Activated naive CD4-positive, alpha-beta T cell (primary cell): Measurements from ENCODE around the gene SRGAP1.

ENCODE experiments used
- DNase-seq, 4 experiments: peaks; one replicate each; lab custom pipeline; 2025; lab: John Stamatoyannopoulos, UW

The SRGAP1 gene

DNA sequence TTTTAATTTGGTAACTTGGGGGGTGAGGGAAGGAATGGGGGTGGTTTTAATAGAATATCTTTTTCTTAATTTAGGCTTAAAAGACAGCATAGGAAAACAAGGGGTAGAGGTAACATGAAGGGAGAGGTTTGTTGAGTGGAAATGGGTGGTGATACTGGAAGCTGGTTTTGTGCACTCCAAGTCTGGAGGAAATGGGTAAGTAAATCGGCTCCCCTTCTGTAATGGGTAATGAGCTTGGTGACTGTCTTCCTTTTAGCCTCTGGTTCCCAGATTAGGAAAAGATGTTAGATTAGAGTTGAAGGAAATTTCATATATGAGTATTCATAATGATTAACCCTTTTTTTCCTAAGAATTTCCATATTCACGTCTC is 122.1 kb downstream of the SRGAP1 start:
- DNase-seq = no peak

DNA sequence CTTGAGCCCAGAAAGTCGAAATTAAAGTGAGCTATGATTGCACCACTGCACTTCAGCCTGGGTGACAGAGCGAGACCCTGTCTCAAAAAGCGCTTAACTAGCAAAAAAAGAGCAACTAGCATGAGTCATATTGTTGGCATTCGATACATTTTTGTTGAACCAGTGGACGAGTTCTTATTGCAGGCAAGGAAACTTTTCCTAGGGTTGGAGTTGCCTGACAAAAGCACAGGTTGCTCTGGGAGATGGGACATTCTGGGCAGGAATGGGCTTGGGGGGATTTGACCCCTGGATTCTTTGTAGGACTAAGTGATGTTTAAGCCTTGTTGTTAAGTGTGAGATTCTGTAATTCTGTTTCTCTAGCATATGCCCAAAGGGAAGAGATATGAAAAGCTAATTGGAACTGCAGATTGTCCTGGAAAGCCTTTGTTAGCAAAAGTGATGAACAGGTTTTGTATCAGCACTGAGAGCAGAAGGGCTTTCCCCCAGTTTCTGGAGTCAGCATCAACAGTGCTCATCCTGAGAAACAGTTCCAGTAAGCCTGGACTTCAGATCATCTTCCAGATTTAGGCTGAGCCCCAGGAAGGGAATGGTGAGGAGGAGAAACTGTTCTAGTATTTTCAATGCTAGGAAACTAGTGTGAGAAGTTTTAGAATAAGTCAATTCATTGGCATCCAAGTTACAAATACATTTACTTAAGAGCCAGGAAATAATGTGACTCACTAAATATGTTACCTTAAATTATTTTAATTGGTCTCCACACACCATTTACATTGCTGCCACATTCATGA is 123.1 kb downstream of the SRGAP1 start:
- DNase-seq = no peak

DNA sequence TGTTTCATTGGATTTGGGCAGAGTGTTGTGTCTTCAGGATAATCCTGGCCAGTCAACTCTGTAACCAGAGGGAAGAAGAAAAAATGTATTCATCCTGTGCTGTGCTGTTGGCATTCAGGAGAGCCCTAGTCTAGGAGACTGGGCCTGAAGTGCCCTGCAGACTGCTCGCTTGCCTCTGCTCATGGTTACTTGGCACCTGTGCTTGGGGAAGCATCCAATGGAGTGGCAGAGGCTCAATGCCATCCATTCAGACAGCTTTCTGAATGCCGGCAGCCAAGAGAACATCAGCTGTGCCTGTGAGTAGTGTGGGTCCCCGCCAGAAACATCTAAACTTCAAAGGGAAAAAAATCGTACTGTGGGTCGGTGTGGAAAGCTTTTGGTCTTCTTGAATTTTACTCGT is 124.2 kb downstream of the SRGAP1 start:
- no peak for DNase-seq

DNA sequence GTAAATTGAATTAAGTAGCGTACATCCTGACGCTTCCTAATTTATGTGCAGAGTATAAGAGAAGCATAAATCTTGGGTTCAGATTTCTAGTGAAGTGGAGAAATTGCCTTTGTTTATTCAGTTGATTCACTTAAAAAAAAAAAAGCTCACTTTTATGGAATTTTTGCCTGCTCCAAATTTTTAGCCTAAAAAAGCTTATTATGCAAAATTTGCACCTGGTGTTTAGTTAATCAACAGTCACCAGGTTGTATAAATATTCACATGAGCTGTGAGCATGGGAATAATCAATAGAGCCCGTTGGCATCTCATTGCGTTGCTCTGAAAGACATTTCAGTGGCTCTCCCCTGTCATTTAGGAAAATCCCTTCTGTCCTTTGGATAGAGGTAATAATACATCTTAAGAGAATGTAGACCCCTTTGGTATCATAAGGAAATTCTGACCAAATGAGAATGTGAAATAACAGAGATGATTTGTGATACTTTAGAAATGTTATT is 132.4 kb downstream of the SRGAP1 start:
- DNase-seq = no peak

DNA sequence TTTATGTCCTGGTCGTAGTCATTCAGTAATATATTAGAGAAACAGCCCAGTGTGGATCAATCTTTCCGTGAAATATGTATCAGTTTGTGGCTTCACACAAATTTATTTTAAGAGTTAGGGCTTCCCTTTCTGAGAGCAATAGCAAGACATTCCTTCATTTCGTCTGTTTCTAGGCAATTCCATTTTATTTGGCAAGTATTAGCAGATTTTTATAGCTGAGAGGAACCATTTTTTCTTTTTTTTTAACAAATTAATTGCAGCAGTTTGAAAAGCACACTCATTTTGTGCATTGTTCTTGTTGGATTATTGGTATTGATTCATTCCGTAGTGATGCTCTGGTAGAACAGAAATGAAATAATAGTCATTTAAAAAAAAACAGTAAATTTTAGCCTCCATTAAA is 132.9 kb downstream of the SRGAP1 start:
- DNase-seq = no peak

DNA sequence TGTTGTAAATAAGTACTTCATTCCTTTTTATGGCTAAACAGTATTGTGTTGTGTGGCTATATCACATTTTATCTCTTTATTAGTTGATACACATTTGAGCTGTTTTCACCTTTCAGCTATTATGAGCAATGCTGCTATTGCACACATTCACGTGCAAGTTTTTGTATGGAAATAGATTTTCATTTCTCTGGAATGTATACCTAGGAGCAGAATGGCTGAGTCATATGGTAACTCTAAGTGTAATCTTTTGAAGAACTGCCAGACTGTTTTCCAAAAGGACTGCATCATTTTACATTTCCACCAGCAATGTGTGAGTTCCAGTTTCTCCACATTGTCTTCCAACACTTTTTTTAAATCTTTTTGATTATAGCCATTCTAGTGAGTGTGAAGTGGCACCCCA is 134.0 kb downstream of the SRGAP1 start:
- no peak for DNase-seq

DNA sequence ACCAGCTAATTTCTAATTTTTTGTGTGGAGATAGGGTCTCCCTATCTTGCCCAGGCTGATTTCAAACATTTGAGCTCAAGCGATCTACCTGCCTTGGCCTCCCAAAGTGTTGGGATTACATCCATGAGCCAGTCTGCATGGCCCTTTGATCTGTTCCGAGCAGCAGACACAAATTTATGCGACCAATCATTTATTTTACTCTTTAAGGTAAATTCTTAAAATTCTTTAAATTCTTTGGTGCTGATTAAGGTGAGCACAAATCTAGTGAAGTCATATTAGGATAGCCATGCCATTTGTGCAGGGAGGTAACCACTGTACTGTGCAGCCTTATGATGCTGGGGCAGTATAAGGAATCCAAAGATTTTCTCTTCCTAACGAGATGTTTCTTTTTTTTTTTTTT is 135.7 kb downstream of the SRGAP1 start:
- no peak for DNase-seq

DNA sequence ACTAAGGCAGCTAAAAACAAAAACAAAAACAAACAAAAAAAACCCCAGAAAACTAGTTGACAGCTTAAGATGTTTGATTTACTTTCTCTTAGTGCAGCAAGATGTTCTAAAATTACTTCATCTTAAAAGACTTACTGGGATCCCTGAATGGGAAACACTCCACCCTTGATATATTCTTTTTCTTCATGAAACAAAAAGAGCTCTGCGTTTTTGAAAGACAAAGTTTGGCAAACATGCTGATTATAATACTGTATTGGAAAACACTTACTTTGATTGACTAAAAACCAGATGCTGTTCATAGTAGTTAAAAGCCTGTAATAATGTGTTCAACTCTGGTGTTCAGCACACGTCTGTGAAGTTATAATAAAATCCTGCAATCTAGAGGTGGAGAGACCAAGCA is 136.8 kb downstream of the SRGAP1 start:
- no peak for DNase-seq

DNA sequence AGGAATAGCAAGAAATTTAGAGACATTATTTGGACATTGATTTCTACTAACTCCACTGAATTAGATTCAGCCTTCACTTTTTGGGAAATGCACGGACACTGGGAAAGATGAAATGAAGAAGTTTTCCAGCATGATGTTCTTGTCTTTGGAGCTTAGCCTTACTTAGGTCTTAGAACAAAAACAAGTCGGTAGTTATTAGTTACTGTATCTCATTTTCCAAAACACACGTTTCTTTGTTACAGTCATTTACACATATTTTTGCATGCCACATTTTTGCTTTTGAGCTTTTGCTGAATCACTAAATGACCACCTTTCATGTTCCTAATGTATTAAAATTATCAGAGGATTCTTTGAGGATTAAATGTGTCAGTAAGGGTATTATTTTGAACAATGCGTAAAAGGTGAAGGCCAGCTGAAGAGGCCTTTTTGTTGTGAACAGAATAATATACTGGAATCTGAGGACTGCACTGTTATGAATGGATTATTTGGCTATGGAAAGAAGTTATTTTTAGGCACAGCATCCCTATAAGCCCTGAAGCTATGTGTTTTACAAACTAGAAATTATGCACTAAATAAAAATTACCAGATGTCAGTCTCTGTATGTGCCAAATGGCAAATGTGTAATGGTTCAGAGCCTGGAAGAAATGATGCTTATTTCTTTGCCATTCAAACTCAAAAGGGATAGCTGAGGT is 138.2 kb downstream of the SRGAP1 start:
- no peak for DNase-seq

DNA sequence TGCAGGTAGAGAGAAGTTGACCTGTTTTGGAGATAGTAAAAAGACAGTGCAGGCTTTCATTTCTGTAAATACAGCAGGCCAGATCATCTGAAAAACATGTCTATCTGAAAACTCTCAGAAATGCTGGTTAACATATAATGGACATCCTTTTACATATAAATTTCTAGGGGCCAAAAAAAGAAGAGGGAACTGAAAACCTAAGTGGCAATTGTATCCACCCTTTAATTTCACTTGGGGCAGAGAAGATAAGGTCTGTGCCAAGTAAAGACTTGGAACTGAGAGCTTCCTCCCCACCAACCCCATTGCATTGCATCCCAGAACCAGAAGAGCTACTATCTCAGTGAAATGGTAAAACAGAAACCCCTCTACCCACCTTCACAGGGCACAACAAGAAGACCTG is 141.0 kb downstream of the SRGAP1 start:
- DNase-seq = no peak

DNA sequence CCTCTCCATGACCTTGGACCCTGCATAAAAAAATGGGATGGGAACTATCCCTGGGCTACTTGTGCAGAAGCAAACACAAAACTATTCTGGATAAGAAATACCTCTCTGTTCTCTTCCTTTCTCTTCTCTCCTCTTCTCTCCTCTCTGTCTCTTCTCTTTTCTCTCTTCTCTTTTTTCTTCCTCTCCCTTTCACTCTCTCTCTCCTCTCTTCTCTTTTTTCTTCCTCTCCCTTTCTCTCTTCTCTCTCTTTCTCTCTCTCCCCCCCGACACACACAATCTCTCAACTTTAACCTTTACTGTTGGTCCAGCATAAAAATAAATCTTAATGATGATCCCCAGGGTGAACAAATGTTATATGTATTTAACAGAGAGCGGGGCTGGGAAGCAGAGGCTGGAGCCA is 141.4 kb downstream of the SRGAP1 start:
- no peak for DNase-seq

DNA sequence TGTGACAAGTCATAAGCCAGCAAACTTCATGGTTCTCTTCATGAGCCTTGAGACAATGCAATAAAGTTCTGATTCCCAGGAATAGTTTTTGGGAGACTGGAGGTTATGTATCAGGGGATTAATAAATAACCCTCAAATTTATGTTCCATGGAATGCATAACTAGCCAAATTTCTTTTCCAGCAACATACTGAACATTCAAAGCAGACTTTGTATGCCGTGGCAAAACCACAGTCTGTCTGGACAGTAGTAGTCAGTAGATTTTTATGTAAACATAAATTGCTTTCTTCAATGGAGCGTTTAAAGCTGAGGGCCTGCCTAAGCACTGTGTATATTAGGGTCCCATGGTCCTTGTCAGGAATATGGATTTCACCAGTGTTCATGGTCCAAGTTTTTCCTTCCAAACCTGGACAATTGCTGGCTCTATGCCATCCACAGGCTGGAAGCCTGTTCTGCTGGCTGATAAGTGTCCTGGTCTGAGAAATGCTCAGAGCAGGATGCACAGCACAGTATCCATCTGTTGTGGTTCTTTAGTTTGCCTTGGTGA is 144.9 kb downstream of the SRGAP1 start:
- DNase-seq = no peak

DNA sequence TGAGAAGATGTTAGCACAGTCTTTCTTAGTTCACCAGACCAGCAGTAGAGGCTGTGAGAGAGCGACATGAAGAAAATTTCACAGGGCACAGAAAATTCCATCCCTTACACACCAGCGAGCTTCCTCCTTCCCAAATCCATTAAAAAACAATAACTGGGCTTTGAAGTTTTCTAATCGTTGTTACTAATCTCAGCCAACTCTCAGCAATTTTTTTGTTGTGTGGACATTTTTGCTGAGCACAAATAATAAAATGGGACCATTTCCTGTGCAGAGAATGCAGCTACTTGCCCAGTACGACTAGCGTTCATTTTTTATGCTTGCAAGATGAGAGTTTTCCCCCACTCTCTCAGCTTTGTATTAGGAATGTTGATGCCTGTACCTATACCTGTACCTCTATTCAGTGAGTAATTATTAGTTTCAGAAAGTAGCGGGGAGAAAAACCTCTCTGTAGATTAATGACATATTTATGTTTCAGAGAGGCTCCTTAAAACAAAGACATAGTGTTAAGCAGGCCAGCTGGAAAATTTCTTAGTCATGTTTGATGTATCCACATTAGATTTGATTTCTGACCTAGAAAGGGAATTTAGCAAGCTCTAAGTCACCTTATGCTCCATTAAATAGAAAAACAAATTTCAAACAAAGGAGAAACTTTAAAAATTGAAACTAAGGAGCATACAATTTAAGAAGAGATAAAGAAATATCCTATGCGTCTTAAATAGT is 146.5 kb downstream of the SRGAP1 start:
- no peak for DNase-seq

DNA sequence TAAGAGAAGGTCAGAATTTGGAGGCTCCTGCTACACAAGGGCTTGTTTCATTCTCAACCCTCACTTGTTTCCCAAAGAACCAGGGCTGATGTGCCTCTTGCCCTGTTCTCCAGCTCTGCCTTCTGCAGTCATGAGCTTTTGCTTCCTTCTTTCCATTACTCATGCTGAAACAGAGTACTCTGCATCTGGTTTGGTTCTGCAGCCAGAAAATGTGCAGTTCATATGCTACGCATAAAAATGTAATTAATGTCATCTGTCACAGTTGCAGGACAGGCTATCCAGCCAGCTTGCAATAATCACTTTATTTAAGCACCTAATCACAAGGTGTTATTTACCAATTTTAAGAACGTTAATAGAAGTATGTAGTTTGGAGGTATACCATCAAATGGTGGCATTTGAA is 150.2 kb downstream of the SRGAP1 start:
- DNase-seq = no peak

DNA sequence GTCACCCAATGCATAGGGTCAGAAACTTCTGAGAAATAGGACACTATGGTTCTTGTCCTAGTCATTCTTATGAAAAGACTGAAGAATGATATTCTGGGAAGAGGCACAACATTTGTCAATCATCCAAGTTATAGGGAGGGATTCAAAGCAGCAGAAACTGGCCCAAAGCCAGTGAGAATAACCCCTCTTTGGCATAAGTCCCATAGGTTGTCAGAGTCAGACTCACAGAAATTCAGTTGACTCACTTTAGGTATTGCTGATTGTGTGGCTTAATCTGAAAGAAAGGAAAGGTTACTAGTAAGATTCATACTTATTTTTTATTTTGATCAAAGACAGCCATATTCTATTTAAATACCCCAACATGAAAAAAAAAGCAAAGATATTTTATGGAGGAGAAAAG is 151.0 kb downstream of the SRGAP1 start:
- DNase-seq = no peak

DNA sequence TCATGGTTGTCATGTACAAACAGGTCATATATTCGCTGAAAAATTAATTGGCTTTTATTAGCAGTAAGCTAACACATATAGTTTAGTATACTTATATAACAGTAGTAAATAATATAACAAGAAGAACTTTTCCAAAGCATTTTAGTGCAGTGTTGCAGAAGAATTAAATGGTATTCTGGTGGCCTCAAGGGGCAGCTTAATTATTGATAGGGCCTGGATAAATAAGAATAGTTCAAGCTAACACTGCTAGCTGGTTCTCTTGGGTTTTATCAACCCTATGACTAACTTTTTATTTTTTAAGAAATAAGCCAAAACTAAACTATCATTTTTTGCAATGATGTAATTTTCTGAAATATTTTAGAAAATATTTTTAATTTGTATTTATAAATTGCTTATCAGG is 152.1 kb downstream of the SRGAP1 start:
- DNase-seq = no peak

DNA sequence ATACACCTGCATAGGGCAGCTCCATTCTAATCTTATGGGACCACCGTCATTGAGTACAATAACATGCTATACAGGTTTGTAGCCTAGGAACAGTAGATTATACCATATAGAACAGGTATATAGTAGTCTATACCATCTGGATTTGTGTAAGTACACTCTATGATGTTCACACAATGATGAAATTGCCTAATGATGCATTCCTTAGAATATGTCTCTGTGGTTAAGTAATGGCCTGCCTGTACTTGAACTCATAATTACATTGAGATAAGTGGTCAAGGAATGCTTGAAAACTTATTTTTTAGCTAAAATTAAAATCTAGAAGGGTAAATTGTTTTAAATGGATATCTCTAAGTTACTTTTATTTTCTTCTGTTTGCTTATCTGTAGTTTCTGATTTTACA is 152.7 kb downstream of the SRGAP1 start:
- no peak for DNase-seq

DNA sequence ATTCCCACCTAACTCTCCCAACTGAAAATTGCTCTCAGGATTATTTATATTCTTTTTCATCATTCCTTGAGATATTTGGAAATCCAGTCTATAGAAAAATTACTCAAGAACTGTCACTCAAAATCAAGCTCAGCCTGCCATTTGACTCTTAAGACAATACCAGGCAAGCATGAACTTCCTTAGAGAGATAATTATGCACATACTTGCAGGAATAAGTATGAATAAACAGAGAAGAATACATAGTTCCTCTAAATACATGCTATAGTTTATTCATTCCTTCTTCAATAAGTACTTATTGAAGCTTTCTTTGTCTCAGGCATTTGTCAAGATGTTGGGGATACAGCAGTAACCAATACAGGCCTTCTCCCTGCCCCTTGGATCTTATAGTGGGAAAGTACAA is 154.1 kb downstream of the SRGAP1 start:
- no peak for DNase-seq

DNA sequence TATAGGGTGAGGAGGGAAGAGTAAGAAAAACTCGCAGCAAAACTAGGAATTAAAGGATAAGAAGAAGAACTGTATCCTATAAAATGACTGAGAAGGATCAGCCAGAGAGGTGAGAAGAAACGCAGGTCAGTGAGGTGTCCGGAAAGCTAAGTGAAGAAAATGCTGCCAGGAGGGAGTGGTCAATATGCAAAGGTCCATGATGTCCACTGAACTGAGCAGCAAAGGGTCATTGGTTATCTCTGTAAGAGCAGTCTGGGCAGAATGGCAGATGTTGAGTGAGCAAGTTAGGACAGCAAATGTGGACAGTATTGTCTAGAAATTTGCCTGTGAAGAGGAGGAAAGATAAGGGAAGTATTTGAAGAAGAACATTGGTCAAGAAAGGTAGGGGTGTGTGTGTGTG is 155.4 kb downstream of the SRGAP1 start:
- DNase-seq = no peak

DNA sequence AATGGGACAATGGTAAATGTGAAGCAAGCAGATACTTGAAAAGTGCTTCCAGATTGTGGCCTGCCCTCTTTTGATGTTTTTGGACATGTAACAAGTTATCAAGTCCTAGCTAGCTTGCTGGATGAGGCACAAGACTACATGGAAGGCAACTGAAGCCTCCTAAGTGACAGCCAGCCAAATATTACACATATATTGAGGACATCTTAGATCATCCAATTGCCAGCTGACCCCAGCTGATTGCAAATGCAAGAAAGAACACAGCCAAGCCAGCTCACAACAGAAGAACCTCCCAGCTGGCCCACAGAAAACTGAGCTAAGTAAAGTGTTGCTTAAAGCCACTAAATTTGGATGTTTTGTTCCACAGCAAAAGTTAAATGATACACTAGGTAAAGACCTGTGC is 156.9 kb downstream of the SRGAP1 start:
- DNase-seq = no peak

DNA sequence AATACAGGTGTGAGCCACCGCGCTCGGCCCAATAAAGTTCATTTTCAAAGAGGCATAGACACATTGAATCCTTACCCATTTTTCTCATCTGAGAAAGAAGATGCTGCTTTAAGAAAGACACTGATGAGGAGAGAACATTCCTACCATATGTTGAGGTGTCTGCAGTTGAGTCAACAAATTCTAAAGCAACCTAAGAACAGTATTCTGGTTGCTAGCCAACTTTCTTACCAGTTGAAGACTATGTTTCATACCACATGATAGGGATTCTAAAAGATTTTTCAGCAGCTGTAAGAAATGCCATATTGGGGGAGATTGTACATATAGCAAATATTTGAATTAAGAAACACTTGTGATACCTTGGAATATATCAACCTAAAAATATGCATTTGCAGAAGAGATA is 160.1 kb downstream of the SRGAP1 start:
- no peak for DNase-seq

DNA sequence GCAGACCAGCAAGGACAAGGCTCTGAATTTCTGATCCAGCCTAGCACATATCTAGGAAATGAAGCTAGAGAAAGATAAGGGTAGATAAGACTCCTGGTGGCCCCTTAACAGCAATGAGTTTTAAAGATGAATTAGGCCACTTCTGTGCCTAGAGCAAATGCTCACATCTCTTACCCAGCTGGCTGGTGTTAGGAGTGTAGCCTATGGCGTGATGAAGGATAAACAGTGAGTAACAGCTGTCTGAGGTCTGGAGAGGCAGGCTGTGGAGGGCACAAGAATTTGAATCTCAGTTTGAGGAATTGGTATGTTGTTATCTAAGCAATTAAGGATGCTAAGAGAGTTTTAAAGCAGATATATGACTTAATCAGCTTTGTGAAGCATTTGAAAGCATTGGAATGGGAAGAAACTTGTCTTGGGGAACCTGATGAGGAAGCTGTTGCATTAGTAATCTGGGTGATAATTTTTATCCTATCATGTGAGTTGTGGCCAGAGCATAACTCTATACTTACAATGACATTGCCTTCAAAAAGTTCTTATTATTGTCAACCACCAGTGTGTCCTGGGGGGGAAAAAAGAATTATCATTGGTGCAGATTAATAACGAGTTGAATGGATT is 161.8 kb downstream of the SRGAP1 start:
- no peak for DNase-seq
